ENCODE data around the gene TEKT1. TPM values are rescaled to one million over a fixed set of nuclear protein-coding genes. Genes with fewer than 3 reads are reported as not detected.

The TEKT1 gene
- total RNA-seq, 1 donor from 2014 or later, result not detected

Other genes with a start within 250 kb of the TEKT1 start
- 5.1 TPM for gene KIAA0753, start 191.0 kb downstream of the TEKT1 start, total RNA-seq
- gene TXNDC17, start 190.7 kb downstream of the TEKT1 start, total RNA-seq, result 52.9 TPM
- gene MED31, start 180.1 kb downstream of the TEKT1 start, total RNA-seq, result 16.5 TPM
- gene C17orf100, start 180.0 kb downstream of the TEKT1 start, total RNA-seq, result 0.92 TPM
- gene SLC13A5, start 118.4 kb downstream of the TEKT1 start, total RNA-seq, result not detected
- gene XAF1, start 75.7 kb downstream of the TEKT1 start, total RNA-seq, result 16.8 TPM
- not detected for gene FBXO39, start 55.5 kb downstream of the TEKT1 start, total RNA-seq
- gene ALOX12, start 164.3 kb upstream of the TEKT1 start, total RNA-seq, result 0.11 TPM
- gene RNASEK, start 180.9 kb upstream of the TEKT1 start, total RNA-seq, result 177 TPM
- 14.0 TPM for gene BCL6B, start 191.3 kb upstream of the TEKT1 start, total RNA-seq
- gene SLC16A13, start 204.3 kb upstream of the TEKT1 start, total RNA-seq, result 1.8 TPM
- 0.78 TPM for gene SLC16A11, start 212.4 kb upstream of the TEKT1 start, total RNA-seq
- gene CLEC10A, start 248.5 kb upstream of the TEKT1 start, total RNA-seq, result 5.4 TPM

All from Right ventricle myocardium inferior (tissue), 1 donor.